ACC112 (cell line): Measurements from ENCODE around the gene CASP8AP2.
A peak's percentile ranks its signal among the peaks of the same experiment; 100 is the strongest.
"Not testable (repeated sequence)": the region's sequence is repeated elsewhere in the genome, so short reads cannot be mapped to it uniquely, and the experiment has no call there.

Source experiments
- H2AFZ ChIP-seq: fragments of 200-600 bp; sonication (generic); one replicate; pipeline ENCODE4 v1.6.0; 2017; ENCODE audit warnings: antibody characterized with exemption, low read length; ENCODE audit not compliant: unreplicated experiment
- H3K27ac ChIP-seq: fragments of 200-600 bp; sonication (generic); 2 replicates; pipeline ENCODE4 v1.5.1; 2014; ENCODE audit warnings: low read depth, mild to moderate bottlenecking, antibody characterized with exemption, low read length, moderate library complexity
- H3K27me3 ChIP-seq: fragments of 200-600 bp; sonication (generic); 2 replicates; pipeline ENCODE4 v1.6.1; 2014; ENCODE audit warnings: mild to moderate bottlenecking, antibody characterized with exemption, low read length, moderate library complexity, mixed read lengths; ENCODE audit not compliant: insufficient read depth
- H3K36me3 ChIP-seq: fragments of 200-600 bp; sonication (generic); 2 replicates; pipeline ENCODE4 v1.6.1; 2016; ENCODE audit warnings: mild to moderate bottlenecking, antibody characterized with exemption, low read length, moderate library complexity, mixed read lengths; ENCODE audit not compliant: insufficient read depth
- H3K4me1 ChIP-seq: fragments of 200-600 bp; sonication (generic); one replicate; pipeline ENCODE4 v1.6.1; 2016; ENCODE audit warnings: low read length, mixed read lengths; ENCODE audit not compliant: insufficient read depth, unreplicated experiment, control insufficient read depth
- H3K4me3 ChIP-seq: fragments of 200-600 bp; sonication (generic); 2 replicates; pipeline ENCODE4 v1.5.1; 2014; ENCODE audit warnings: mild to moderate bottlenecking, low read depth, low read length
- H3K79me2 ChIP-seq: fragments of 200-600 bp; sonication (generic); one replicate; pipeline ENCODE4 v1.6.0; 2016; ENCODE audit warnings: low read length; ENCODE audit not compliant: control insufficient read depth, unreplicated experiment, insufficient read depth

Gene CASP8AP2

DNA sequence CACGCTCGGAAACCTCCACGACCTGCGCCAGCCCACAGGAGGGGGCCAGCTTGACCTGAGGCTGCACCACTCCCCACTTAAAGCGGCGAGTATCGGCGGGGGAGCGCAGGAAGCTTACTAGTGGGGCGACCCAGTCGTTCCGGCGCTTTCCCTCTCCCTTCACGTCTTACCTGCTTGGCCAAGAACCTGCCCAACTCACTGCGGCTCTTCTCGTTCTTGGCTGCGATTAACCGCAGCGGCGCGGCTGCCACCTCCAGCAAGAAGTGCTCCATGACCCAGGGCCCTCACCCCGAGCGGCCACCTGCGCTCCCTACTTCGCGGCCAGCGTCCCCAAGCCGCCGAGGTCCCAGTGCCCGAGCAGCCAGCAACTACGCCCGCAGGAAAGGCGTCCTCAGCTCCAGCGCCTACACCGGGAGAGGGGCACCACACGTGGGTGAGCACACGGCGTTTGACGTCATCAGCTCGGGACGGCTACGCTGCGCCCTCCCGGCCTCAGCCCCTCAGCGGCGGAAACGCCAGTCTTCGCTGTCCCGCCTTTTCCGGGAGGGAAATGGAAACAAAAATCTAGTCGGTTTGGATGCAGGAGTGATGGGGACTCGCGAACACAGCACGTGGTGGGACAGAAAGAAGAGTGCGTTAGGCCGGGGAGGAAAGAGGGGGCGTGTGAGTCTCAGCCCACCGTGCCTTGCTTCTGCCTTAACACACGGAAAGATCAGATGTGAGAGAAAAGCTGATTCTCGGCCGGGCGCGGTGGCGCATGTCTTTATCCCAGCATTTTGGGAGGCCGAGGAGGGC, 10.1 kb upstream of the CASP8AP2 start, which contains the start of gene MDN1:
TSS of gene MDN1 (minus strand) at position 459 of the 795 bp plus-strand sequence. CDS start at position 272, 187 bp downstream.
- Histone ChIP-seq H3K79me2 (peaks cover 52% of the 10 kb centered on the region), H3K36me3 (no peaks in the 10 kb centered on the region)

DNA sequence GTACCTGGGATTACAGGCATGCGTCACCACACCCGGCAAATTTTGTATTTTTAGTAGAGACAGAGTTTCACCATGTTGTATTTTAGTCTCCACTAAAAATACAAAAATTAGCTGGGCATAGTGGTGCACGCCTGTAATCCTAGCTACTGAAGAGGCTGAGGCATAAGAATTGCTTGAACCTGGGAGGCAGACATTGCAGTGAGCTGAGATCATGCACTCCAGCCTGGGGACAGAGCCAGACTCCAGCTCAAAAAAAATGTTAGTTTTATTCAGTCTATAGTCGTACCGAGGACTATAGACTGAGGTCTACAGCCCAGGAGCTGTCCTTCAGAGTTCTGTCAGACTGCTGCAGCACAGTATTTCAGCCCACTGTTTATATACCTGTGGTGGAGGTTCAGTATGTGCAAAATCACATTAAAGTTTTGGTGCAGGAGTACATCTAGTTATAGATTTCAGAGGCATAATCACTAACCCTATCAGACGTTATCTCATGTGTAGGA, 3.6 kb upstream of the CASP8AP2 start:
- H3K27me3 ChIP-seq: no peaks in the 10 kb centered on the region
- H3K27ac ChIP-seq: no peak overlapping the region
- no peak overlapping the region for H3K4me3 ChIP-seq
- no peak overlapping the region for H2AFZ ChIP-seq
- H3K79me2 ChIP-seq: peaks cover 14% of the 10 kb centered on the region
- no peaks in the 10 kb centered on the region for H3K36me3 ChIP-seq
- H3K4me1 ChIP-seq: peaks cover 5% of the 10 kb centered on the region

More for the DNA sequence above, 10.1 kb upstream of the CASP8AP2 start, which contains the start of gene MDN1:
- H3K27ac ChIP-seq: peak within 1 kb of the TSS; percentile 77
- peak within 1 kb of the TSS; percentile 86 for H2AFZ ChIP-seq
- peak within 1 kb of the TSS; percentile 83 for H3K4me3 ChIP-seq
- peaks cover 13% of the 10 kb centered on the region for H3K4me1 ChIP-seq
- no peaks in the 10 kb centered on the region for H3K27me3 ChIP-seq

DNA sequence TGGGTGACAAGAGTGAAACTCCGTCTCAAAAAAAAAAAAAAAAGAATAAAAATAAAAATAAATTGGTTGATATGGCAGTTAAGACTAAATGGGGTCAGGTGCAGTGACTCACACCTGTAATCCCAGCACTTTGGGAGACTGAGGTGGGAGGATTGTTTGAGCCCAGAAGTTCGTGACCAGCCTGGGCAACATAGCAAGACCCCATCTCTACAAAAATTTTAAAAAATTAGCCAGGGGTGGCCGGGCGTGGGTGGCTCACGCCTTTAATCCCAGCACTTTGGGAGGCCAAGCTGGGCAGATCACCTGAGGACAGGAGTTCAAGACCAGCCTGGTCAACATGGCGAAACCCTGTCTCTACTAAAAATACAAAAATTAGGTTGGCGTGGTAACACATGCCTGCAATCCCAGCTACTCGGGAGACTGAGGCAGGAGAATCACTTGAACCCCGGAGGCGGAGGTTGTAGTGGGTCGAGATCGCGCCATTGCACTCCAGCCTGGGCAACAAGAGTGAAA, 1.1 kb upstream of the CASP8AP2 start:
- H3K36me3 ChIP-seq, H3K27me3 ChIP-seq, H3K4me1 ChIP-seq, H3K27ac ChIP-seq: not testable (repeated sequence)
- Histone ChIP-seq H3K79me2 (peaks cover 29% of the 10 kb centered on the region), H3K4me3 (peak overlapping the region; percentile 96), H2AFZ (peak overlapping the region; percentile 97)

DNA sequence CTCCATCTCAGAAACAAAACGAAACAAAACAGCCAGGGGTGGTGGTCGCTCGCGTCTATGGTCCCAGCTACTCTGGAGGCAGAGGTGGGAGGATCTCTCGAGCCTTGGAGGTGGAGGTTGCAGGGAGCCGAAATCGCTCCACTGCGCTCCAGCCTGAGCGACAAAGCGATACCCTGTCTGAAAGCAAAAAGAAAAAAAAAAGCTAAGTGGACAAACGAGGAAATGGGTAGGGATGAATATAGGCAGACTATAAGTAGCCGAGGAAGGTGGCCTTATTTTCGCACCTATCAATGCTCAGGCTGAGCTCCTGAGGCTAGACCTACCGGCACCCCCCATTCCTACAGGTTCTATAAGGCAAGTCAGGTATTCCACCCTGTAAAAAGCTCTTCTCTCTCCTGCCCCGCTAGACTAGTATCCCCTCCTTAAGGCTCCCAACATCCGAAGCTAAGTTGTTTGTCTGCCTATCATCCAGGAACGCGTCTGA, 650 bp upstream of the CASP8AP2 start:
- H2AFZ ChIP-seq: peak overlapping the region; percentile 97
- no peaks in the 10 kb centered on the region for H3K27me3 ChIP-seq
- H3K4me1 ChIP-seq: peaks cover 6% of the 10 kb centered on the region
- peaks cover 29% of the 10 kb centered on the region for H3K79me2 ChIP-seq
- peaks cover 4% of the 10 kb centered on the region for H3K36me3 ChIP-seq
- H3K27ac ChIP-seq: 0 out of 2 replicates have a peak overlapping the region, but pooled peaks have one; percentile 11
- peak overlapping the region; percentile 96 for H3K4me3 ChIP-seq

DNA sequence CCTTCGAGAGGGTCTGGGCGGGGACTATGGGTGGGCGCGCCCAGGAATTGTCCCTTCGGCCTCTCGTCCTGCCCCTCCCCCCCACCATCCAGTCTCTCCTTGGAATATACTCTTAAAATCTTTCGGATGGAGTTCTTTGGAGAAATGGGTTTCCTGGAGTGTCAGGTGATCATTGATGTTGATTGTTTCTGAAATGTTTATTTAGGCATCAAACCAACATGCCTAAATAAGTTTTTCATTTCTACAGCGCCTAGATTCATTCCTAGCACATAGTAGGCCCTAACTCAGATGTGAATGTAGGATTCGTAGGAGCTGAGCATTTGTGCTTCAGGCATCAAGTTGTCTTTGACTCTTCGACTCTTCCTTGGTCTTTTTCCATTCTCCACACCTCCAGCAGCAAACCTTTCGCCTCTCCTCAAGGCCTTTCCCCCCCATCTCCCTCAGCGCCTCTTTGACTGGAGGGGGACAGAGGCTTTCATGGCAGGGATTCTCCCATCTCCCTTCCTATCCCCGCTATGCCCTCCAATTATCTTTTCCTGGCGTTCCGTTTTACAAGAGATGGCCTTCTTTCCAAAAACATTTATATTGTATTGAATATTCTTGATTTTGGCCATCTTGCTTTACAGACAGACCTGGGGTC, 610 bp downstream of the CASP8AP2 start:
- peak overlapping the region; percentile 10; the same call in 1 of the 2 replicates for H3K27ac ChIP-seq
- peaks cover 6% of the 10 kb centered on the region for H3K4me1 ChIP-seq
- H3K27me3 ChIP-seq: no peaks in the 10 kb centered on the region
- peak overlapping the region; percentile 72 for H2AFZ ChIP-seq
- H3K36me3 ChIP-seq: peaks cover 7% of the 10 kb centered on the region
- peak overlapping the region; percentile 96 for H3K4me3 ChIP-seq
- peaks cover 39% of the 10 kb centered on the region for H3K79me2 ChIP-seq

DNA sequence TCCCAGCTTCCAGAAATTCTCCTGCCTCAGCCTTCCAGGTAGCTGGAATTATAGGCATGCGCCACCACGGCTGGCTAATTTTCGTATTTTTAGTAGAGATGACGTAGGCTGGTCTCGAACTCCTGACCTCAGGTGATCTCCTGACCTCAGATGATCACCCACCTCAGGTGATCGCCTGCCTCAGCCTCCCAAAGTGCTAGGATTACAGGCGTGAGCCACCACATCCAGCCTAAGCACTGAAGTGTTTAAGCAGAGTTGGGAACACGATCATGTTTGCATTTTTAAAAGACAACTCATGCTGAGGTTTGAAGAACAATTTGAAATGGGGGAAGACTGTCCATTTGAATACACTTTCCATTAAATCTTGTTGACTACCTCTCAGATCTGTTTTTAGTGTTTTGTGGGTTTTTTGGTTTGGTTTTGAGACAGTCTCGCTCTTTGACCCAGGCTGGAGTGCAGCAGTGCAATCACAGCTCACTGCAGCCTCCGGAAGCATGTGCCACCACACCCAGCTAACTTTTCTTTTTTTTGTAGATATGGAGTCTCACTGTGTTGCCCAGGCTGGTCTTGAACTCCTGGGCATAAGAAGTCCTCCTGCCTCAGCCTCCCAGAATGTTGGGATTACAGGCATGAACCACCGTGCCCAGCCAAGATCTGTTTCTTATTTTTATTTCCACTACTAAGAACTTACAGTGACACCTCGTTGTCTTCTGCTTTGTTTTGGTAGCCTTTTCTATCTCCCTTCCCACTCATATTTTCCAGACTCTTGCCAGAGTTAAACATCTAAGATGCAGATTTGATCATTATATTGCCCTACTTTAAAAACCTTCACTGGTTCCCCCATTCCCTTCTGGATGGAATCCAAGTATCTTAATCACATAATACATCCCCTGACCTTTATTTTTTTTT, 5.5 kb downstream of the CASP8AP2 start:
- Histone ChIP-seq H3K27ac (no peak overlapping the region), H2AFZ (no peak overlapping the region), H3K79me2 (peaks cover 54% of the 10 kb centered on the region), H3K4me3 (no peak overlapping the region), H3K4me1 (peaks cover 6% of the 10 kb centered on the region), H3K27me3 (no peaks in the 10 kb centered on the region), H3K36me3 (peaks cover 13% of the 10 kb centered on the region)

DNA sequence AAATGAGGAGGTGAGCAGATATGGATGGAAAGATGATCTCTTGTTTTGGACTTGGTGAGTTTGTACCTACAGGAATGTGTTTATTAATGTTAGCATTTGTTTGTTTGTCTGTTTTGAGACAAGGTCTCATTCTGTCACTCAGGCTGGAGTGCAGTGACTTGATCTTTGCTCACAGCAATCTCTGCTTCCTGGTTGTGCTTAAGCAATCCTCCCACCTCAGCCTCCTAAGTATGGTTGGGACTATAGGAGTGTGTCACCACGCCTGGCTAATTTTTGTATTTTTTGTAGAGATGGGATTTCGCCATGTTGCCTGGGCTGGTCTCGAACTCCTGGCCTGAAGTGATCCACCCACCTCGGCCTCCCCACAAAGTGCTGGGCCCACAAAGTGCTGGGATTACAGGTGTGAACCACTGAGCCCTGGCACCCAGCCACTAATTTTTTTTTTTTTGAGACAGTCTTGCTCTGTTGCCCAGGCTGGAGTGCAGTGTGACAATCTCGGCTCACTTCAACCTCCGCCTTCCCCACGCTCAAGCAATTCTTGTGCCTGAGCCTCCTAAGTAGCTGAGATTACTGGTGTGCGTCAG, 7.1 kb downstream of the CASP8AP2 start:
- H3K79me2 ChIP-seq: peaks cover 44% of the 10 kb centered on the region
- H2AFZ ChIP-seq: no peak overlapping the region
- H3K27ac ChIP-seq: no peak overlapping the region
- no peak overlapping the region for H3K4me3 ChIP-seq
- peaks cover 13% of the 10 kb centered on the region for H3K36me3 ChIP-seq
- H3K27me3 ChIP-seq: no peaks in the 10 kb centered on the region
- no peaks in the 10 kb centered on the region for H3K4me1 ChIP-seq

DNA sequence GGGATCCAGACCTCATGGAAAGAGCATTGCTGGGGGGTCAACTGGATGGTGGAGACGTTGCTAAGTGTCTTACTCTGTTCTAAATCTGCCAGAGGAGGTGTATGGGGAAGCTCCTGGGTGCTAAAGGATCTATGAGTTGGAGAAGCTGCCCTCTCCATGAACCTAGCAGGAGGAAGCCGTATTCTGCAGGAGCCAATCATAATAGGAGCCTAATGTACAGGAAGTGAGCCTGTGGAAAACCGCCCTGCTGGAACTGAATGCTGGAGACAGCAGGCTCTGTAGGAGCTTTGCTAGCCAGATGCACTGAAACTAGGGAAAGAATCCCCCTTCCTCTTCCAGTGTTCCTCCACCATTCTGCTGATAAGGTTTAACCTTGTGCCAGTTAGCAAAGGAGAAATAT, 10.9 kb downstream of the CASP8AP2 start:
- H3K36me3 ChIP-seq: peaks cover 6% of the 10 kb centered on the region; the same call in 1 of the 2 replicates

DNA sequence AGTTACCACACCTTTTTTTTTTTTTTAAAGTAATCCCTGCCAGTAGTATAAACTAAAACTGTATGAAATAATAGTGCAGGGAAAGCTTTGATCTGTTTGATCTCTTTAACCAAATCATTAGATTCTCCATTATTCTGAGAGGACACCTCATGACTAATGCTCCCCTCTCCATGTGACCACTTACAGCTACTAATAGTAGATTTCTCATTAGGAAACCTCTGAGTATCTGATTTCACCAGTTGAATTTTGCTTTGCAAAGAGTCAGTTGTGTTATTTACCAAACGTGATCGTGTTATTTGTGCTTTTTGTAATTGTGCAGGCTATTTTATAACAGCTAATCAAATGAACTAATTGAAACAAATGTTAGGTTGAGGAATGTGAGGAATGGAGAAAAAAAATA, 12.5 kb downstream of the CASP8AP2 start:
- Histone ChIP-seq H3K27ac (no peak overlapping the region; the same call in 1 of the 2 replicates), H3K4me3 (no peak overlapping the region), H2AFZ (no peak overlapping the region), H3K4me1 (peaks cover 17% of the 10 kb centered on the region), H3K36me3 (peaks cover 8% of the 10 kb centered on the region), H3K27me3 (no peaks in the 10 kb centered on the region), H3K79me2 (peaks cover 48% of the 10 kb centered on the region)

More for the DNA sequence above, 10.9 kb downstream of the CASP8AP2 start:
- Histone ChIP-seq H3K4me1 (peaks cover 17% of the 10 kb centered on the region), H3K27ac (no peak overlapping the region), H3K27me3 (no peaks in the 10 kb centered on the region), H2AFZ (no peak overlapping the region), H3K79me2 (peaks cover 55% of the 10 kb centered on the region), H3K4me3 (no peak overlapping the region)
